Caco-2 (cell line): ENCODE data around the gene TMEM37. TPM values are rescaled to one million over a fixed set of nuclear protein-coding genes. Genes with fewer than 3 reads are reported as not detected.
"Not testable (repeated sequence)": the region's sequence is repeated elsewhere in the genome, so short reads cannot be mapped to it uniquely, and the experiment has no call there.

Experiments
- BruUV-seq: library from RNA; stranded (reverse); fragments of 400-500 nt; replicated peaks from 2 replicates; lab custom pipeline; 2021; lab: Mats Ljungman, UMichigan
- CTCF ChIA-PET: fragments of 300-600 bp; sonication (Branson Sonifier 250); formaldehyde crosslinking; loops from one replicate; lab custom pipeline; 2022; ENCODE audit warnings: antibody characterized with exemption; lab: Charles Lee
- POLR2A ChIA-PET: fragments of 300-600 bp; sonication (Branson Sonifier 250); formaldehyde crosslinking; loops from one replicate; lab custom pipeline; 2022; ENCODE audit warnings: antibody characterized with exemption; lab: Charles Lee
- DNase-seq, 2 experiments: peaks; one replicate each; pipeline versions ENCODE4 v3.0.0 to v3.0.0-alpha.2; 2020 to 2022
- H3K27me3 ChIP-seq: replicated peaks from 2 replicates; pipeline ENCODE4 v1.6.0; 2011; ENCODE audit warnings: low read length; ENCODE audit not compliant: control insufficient read depth, insufficient read depth
- H3K36me3 ChIP-seq: 2 replicates; pipeline ENCODE4 v1.5.1; 2011; ENCODE audit warnings: low read length; ENCODE audit not compliant: control insufficient read depth, insufficient read depth
- H3K4me1 ChIP-seq: fragments of 250-450 bp; sonication (Bioruptor Pico); 2 replicates; pipeline ENCODE4 v1.5.1; 2020; ENCODE audit warnings: mild to moderate bottlenecking
- H3K4me3 ChIP-seq: 2 replicates; pipeline ENCODE4 v1.5.1; 2011; ENCODE audit warnings: low read depth, mild to moderate bottlenecking, control low read depth, low read length
- H3K9me3 ChIP-seq: fragments of 250-450 bp; sonication (Bioruptor Pico); 2 replicates; pipeline ENCODE4 v1.5.1; 2020; ENCODE audit warnings: mild to moderate bottlenecking, moderate library complexity
- H3K27ac Mint-ChIP-seq: one replicate; pipeline ENCODE4 v1.8.0; 2022; ENCODE audit warnings: mixed read lengths; ENCODE audit not compliant: unreplicated experiment
- H3K27me3 Mint-ChIP-seq: one replicate; pipeline ENCODE4 v1.8.0; 2022; ENCODE audit warnings: mixed read lengths; ENCODE audit not compliant: insufficient read depth, unreplicated experiment
- H3K36me3 Mint-ChIP-seq: one replicate; pipeline ENCODE4 v1.8.0; 2022; ENCODE audit warnings: mild to moderate bottlenecking, mixed read lengths; ENCODE audit not compliant: insufficient read depth, unreplicated experiment
- H3K4me1 Mint-ChIP-seq: one replicate; pipeline ENCODE4 v1.8.0; 2022; ENCODE audit warnings: low read depth, mixed read lengths; ENCODE audit not compliant: unreplicated experiment
- H3K4me3 Mint-ChIP-seq: one replicate; pipeline ENCODE4 v1.8.0; 2022; ENCODE audit warnings: mild to moderate bottlenecking, moderate library complexity, mixed read lengths; ENCODE audit not compliant: unreplicated experiment
- H3K9me3 Mint-ChIP-seq: one replicate; pipeline ENCODE4 v1.8.0; 2022; ENCODE audit warnings: mixed read lengths; ENCODE audit not compliant: unreplicated experiment
- intact Hi-C: fragments of 100-400 bp; cut with micrococcal nuclease; formaldehyde crosslinking; loops from one replicate; pipeline ENCODE4 v1.10.0; 2022; ENCODE audit not compliant: unreplicated experiment
- total RNA-seq: library from RNA; stranded (reverse); gene quantifications from 2 replicates; pipeline ENCODE4 v1.2.3, GENCODE V29; 2022
- TF ChIP-seq, protein P1 (sequence below), 2 experiments: fragments of 200-600 bp in 1 of 2; IDR thresholded peaks; 1 replicate in 1 of 2; 2 replicates in 1 of 2; pipeline versions ENCODE4 v1.5.1 to v1.8.0; 2011 to 2022; ENCODE audit warnings: antibody characterized with exemption in 1 of 2, control low read depth in 1 of 2, inconsistent platforms in 1 of 2, low read depth in 1 of 2, low read length in 1 of 2, mild to moderate bottlenecking in 1 of 2, moderate library complexity in 1 of 2; ENCODE audit not compliant: insufficient read depth in 1 of 2, severe bottlenecking in 1 of 2, unreplicated experiment in 1 of 2

TMEM37 gene
- total RNA-seq, 1 experiment from 2014 or later, result 15.8 TPM

- intact Hi-C loops, result no loop called here
- H3K4me3 Mint-ChIP-seq, result no peak overlapping the region
- no peaks in the 10 kb centered on the region for H3K36me3 ChIP-seq
- no peak overlapping the region for H3K27ac Mint-ChIP-seq
- ChIA-PET CTCF (no interaction called here), POLR2A (no interaction called here)
- no peaks in the 10 kb centered on the region for H3K27me3 Mint-ChIP-seq
- no peaks in the 10 kb centered on the region for H3K36me3 Mint-ChIP-seq
- H3K4me1 ChIP-seq, result peaks cover 8% of the 10 kb centered on the region
- H3K9me3 ChIP-seq, result no peaks in the 10 kb centered on the region
- H3K27me3 ChIP-seq, result no peaks in the 10 kb centered on the region
- no peaks in the 10 kb centered on the region for H3K9me3 Mint-ChIP-seq
- TF ChIP-seq, protein P1, sequence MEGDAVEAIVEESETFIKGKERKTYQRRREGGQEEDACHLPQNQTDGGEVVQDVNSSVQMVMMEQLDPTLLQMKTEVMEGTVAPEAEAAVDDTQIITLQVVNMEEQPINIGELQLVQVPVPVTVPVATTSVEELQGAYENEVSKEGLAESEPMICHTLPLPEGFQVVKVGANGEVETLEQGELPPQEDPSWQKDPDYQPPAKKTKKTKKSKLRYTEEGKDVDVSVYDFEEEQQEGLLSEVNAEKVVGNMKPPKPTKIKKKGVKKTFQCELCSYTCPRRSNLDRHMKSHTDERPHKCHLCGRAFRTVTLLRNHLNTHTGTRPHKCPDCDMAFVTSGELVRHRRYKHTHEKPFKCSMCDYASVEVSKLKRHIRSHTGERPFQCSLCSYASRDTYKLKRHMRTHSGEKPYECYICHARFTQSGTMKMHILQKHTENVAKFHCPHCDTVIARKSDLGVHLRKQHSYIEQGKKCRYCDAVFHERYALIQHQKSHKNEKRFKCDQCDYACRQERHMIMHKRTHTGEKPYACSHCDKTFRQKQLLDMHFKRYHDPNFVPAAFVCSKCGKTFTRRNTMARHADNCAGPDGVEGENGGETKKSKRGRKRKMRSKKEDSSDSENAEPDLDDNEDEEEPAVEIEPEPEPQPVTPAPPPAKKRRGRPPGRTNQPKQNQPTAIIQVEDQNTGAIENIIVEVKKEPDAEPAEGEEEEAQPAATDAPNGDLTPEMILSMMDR (IDR thresholded peaks at IDR 0.05; ENCODE audit: insufficient read depth in 1 of 2, low read depth in 1 of 2, low read length in 1 of 2, severe bottlenecking in 1 of 2, unreplicated experiment in 1 of 2), result no peak
- H3K4me1 Mint-ChIP-seq, result no peaks in the 10 kb centered on the region
- no TSS peak for BruUV-seq
- H3K4me3 ChIP-seq, result no peak overlapping the region
- no peak for DNase-seq
Observed at GRCh38 chr2:119402106-119402505, 29.5 kb upstream of the TMEM37 start.

DNA sequence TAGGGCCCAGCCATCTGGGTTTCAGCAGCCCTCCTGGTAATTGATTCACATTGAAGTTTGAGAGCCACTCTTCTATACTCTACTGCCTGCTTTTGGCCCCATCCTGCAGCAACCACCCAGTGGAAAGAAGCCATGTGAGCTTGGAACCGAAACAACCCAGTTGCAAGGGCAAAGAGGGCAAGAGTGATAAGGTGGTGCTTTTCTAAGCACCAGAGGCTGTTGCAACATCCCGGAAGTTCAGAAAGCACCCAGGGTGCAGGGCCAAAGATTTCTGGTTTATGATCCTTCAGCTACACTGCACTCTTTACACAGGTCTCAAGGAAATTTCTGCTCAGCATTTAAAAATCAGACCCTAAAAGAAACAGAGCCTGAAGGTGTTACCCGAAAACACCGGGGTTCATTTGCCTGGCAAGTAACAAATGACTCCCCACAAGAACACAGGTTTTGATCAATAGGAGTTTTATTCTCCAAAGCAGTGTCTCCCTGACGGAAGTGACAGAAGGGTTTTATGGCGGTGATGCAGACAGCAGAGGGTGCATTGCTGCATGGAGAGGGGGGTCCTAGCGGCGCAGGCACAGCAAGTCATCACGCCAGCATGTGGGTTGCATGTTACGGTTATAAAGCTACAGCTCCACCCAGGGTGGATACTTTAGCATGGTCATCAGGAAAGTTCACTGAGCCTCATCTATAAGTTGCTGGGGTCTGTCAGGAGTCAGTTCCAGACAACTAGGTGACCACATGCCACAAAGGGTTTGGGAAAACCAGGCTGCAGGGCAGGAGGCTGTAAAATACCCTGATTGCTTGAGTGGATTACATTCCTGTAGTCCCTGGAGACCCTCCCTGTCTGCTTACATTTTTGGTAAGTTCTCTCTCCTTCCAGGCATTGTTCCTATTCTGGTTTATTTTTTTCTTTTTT lies 28.8 kb upstream of the TMEM37 start:
- TF ChIP-seq, protein P1 (IDR thresholded peaks at IDR 0.05; ENCODE audit: insufficient read depth in 1 of 2, low read depth in 1 of 2, low read length in 1 of 2, severe bottlenecking in 1 of 2, unreplicated experiment in 1 of 2), result no peak
- peaks cover 8% of the 10 kb centered on the region for H3K4me1 ChIP-seq
- Mint-ChIP-seq H3K4me3 (no peak overlapping the region), H3K9me3 (no peaks in the 10 kb centered on the region), H3K4me1 (no peaks in the 10 kb centered on the region), H3K36me3 (no peaks in the 10 kb centered on the region), H3K27me3 (no peaks in the 10 kb centered on the region), H3K27ac (no peak overlapping the region)
- BruUV-seq, result no TSS peak
- intact Hi-C loops, result no loop called here
- peak in 1 of 2 experiments; percentile 23 for DNase-seq
- POLR2A ChIA-PET, result no interaction called here
- CTCF ChIA-PET, result interaction anchor here (0.8 kb wide), 1 partner anchor 78 kb away, joined by 3 read pairs; no protein-coding TSS in a partner anchor
- no peaks in the 10 kb centered on the region for H3K27me3 ChIP-seq
- no peaks in the 10 kb centered on the region for H3K36me3 ChIP-seq
- no peak overlapping the region for H3K4me3 ChIP-seq
- H3K9me3 ChIP-seq, result no peaks in the 10 kb centered on the region

DNA sequence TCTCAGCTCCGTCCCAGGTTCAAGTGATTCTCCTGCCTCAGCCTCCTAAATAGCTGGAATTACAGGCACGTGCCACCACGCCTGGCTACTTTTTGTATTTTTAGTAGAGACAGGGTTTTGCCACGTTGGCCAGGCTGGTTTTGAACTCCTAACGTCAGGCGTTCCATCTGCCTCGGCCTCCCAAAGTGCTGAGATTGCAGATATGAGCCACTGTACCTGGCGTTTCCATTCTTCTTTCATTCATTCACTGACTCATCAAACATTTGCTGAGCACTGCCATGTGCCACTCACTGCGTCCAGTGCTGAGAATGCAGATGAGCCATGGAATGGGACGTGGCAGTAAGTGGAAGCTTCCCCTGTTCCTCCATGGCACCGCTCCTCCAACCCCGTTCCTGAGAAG lies 28.0 kb upstream of the TMEM37 start:
- POLR2A ChIA-PET, H3K9me3 ChIP-seq, H3K27me3 Mint-ChIP-seq, H3K4me1 ChIP-seq, H3K36me3 Mint-ChIP-seq, H3K4me3 ChIP-seq, DNase-seq, H3K27me3 ChIP-seq, CTCF ChIA-PET, H3K36me3 ChIP-seq, H3K4me1 Mint-ChIP-seq, H3K9me3 Mint-ChIP-seq, H3K27ac Mint-ChIP-seq, BruUV-seq, intact Hi-C loops, H3K4me3 Mint-ChIP-seq: not testable (repeated sequence)
